KMS-11 (cell line): Measurements from ENCODE around the gene AKAP1.

Experiments used
- H2AFZ ChIP-seq: fragments of 200-600 bp; sonication (generic); 2 replicates; pipeline ENCODE4 v1.6.1; 2016; ENCODE audit warnings: antibody characterized with exemption, mixed run types, low read depth
- H3K27ac ChIP-seq: fragments of 200-600 bp; sonication (generic); 2 replicates; pipeline ENCODE4 v1.6.1; 2016; ENCODE audit warnings: mild to moderate bottlenecking, mixed run types
- H3K27me3 ChIP-seq: fragments of 200-600 bp; sonication (generic); 2 replicates; pipeline ENCODE4 v1.6.1; 2017; ENCODE audit warnings: mild to moderate bottlenecking, low read depth, mixed run types, moderate library complexity; ENCODE audit not compliant: insufficient read depth
- H3K36me3 ChIP-seq: fragments of 200-600 bp; sonication (generic); 2 replicates; pipeline ENCODE4 v1.6.1; 2017; ENCODE audit warnings: mild to moderate bottlenecking, mixed run types; ENCODE audit not compliant: insufficient read depth
- H3K4me1 ChIP-seq: fragments of 200-600 bp; sonication (generic); 2 replicates; pipeline ENCODE4 v1.6.1; 2016; ENCODE audit warnings: mild to moderate bottlenecking, low read depth, mixed run types; ENCODE audit not compliant: poor library complexity, severe bottlenecking
- H3K4me2 ChIP-seq: fragments of 200-600 bp; sonication (generic); 2 replicates; pipeline ENCODE4 v1.7.0; 2016; ENCODE audit warnings: mild to moderate bottlenecking, mixed run types
- H3K4me3 ChIP-seq: fragments of 200-600 bp; sonication (generic); IDR thresholded peaks from 2 replicates; pipeline ENCODE4 v1.6.1; 2017; ENCODE audit warnings: low read depth, low read length, mixed read lengths; ENCODE audit not compliant: insufficient read depth
- H3K79me2 ChIP-seq: fragments of 200-600 bp; sonication (generic); 2 replicates; pipeline ENCODE4 v1.6.1; 2016; ENCODE audit warnings: low read depth, mixed run types; ENCODE audit not compliant: insufficient read depth
- H3K9ac ChIP-seq: fragments of 200-600 bp; sonication (generic); 2 replicates; pipeline ENCODE4 v1.6.1; 2016; ENCODE audit warnings: mild to moderate bottlenecking, mixed run types
- H4K20me1 ChIP-seq: fragments of 200-600 bp; sonication (generic); 2 replicates; pipeline ENCODE4 v1.6.1; 2016; ENCODE audit warnings: mild to moderate bottlenecking, mixed run types; ENCODE audit not compliant: insufficient read depth
- CTCF ChIP-seq: fragments of 200-600 bp; sonication (generic); conservative IDR thresholded peaks from 2 replicates; pipeline ENCODE4 v1.6.1; 2017; ENCODE audit warnings: low read depth, mild to moderate bottlenecking, antibody characterized with exemption, low read length, moderate library complexity, mixed read lengths

AKAP1 gene

DNA sequence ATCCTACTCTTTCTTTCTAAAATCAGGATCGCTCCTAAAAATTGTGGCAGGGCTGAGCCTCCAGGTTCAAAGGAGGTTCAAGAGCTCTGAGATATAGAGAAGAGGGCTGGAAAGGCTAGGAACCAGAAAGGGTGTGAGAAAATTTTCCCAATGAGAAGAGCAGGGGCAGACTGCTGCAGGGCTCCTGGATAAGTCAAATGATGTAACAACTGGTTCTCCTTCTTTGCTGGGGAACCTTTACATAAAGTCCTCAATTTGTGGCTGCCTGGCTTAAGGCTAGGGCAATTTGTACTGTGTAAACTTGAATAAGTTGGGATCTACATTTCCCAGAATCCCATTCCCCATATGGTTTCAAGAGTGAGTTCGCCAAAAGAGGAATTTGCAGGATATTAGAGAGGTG lies 16.3 kb upstream of the AKAP1 start:
- Histone ChIP-seq H3K27me3 (no peaks in the 10 kb centered on the region), H3K36me3 (no peaks in the 10 kb centered on the region), H3K4me3 (no peak overlapping the region), H3K27ac (no peak overlapping the region), H3K9ac (no peak overlapping the region), H4K20me1 (no peaks in the 10 kb centered on the region), H3K79me2 (no peaks in the 10 kb centered on the region), H3K4me2 (no peak overlapping the region), H2AFZ (no peak overlapping the region), H3K4me1 (no peaks in the 10 kb centered on the region)
- no peak for TF ChIP-seq CTCF

- Histone ChIP-seq H3K4me3 (no peak overlapping the region), H3K4me1 (no peaks in the 10 kb centered on the region), H3K27me3 (no peaks in the 10 kb centered on the region), H3K36me3 (no peaks in the 10 kb centered on the region), H3K9ac (no peak overlapping the region), H3K4me2 (no peak overlapping the region), H3K27ac (no peak overlapping the region), H4K20me1 (no peaks in the 10 kb centered on the region), H2AFZ (no peak overlapping the region), H3K79me2 (no peaks in the 10 kb centered on the region)
- no peak for TF ChIP-seq CTCF
Measured at GRCh38 chr17:57071991-57072944, 12.8 kb upstream of the AKAP1 start.

GRCh38 chr17:57073626-57074025 lies 11.4 kb upstream of the AKAP1 start:
- H3K4me1 ChIP-seq: no peaks in the 10 kb centered on the region
- H3K4me2 ChIP-seq: no peak overlapping the region
- no peak overlapping the region for H3K9ac ChIP-seq
- H3K4me3 ChIP-seq: no peak overlapping the region
- H2AFZ ChIP-seq: no peak overlapping the region
- no peak overlapping the region for H3K27ac ChIP-seq
- no peak for TF ChIP-seq CTCF
- no peaks in the 10 kb centered on the region for H3K79me2 ChIP-seq
- H3K36me3 ChIP-seq: no peaks in the 10 kb centered on the region
- H3K27me3 ChIP-seq: no peaks in the 10 kb centered on the region
- H4K20me1 ChIP-seq: no peaks in the 10 kb centered on the region

GRCh38 chr17:57075193-57075592 lies 9.9 kb upstream of the AKAP1 start:
- H3K79me2 ChIP-seq: no peaks in the 10 kb centered on the region
- H3K4me1 ChIP-seq: peaks cover 3% of the 10 kb centered on the region
- H3K4me2 ChIP-seq: no peak overlapping the region
- no peaks in the 10 kb centered on the region for H4K20me1 ChIP-seq
- no peaks in the 10 kb centered on the region for H3K27me3 ChIP-seq
- H3K9ac ChIP-seq: no peak overlapping the region
- TF ChIP-seq CTCF: no peak
- H2AFZ ChIP-seq: no peak overlapping the region
- H3K27ac ChIP-seq: no peak overlapping the region
- no peak overlapping the region for H3K4me3 ChIP-seq
- no peaks in the 10 kb centered on the region for H3K36me3 ChIP-seq
